Measurements from ENCODE around the gene XRN2.

DNA sequence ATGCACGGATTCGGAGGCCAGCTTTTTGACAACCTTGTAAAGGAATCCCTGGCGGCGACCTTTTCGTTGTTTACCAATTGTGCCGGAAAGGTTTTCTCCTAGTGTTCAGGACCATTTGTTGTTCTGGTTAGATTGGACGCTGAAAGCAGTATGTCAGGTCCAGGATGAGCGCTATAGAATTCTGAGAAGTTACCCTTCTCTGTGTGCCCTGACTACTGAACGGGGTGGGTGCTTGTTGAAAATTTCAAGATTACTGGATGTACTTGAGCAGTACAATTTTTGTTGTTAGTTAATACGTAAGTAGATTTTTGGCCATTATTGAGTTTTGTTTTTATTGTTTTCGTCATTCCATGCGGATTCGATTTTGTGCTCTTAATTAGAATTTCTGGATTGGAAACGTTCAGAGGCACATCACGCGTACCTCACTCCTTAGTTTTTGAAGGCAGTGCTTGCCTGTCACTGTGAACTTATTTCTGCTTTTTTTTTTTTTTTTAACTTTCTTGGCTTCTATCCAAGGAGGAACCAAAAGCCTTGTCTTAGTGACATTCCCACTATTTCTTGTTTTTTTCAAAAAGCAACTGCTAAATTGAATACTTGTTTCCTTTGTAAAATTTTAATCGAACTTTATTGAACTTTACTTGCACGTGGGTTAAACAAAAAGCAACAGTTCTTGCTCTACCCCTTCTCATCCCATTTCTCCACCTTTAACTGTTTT lies 898 bp downstream of the XRN2 start:
- TF ChIP-seq USF1 (CRISPR knock-in tag; IDR thresholded peaks at IDR 0.05) = no peak
- TF ChIP-seq CTCF (IDR thresholded peaks at IDR 0.05) = no peak
- TF ChIP-seq TCF7 (CRISPR knock-in tag; IDR thresholded peaks at IDR 0.05; ENCODE audit: low read depth) = no peak
- no peak for TF ChIP-seq TEAD4 (CRISPR knock-in tag; IDR thresholded peaks at IDR 0.05)
- TF ChIP-seq JAZF1 (CRISPR knock-in tag; IDR thresholded peaks at IDR 0.05) = no peak
- no peak for TF ChIP-seq SMAD4 (CRISPR knock-in tag; IDR thresholded peaks at IDR 0.05)
- no peak for TF ChIP-seq NFYB (CRISPR knock-in tag; conservative IDR thresholded peaks at IDR 0.05; ENCODE audit: low read depth)
- TF ChIP-seq, protein P1, sequence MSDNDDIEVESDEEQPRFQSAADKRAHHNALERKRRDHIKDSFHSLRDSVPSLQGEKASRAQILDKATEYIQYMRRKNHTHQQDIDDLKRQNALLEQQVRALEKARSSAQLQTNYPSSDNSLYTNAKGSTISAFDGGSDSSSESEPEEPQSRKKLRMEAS (CRISPR knock-in tag; IDR thresholded peaks at IDR 0.05) = no peak
- no peak for TF ChIP-seq ETV6 (CRISPR knock-in tag; IDR thresholded peaks at IDR 0.05)
- TF ChIP-seq, protein P2, sequence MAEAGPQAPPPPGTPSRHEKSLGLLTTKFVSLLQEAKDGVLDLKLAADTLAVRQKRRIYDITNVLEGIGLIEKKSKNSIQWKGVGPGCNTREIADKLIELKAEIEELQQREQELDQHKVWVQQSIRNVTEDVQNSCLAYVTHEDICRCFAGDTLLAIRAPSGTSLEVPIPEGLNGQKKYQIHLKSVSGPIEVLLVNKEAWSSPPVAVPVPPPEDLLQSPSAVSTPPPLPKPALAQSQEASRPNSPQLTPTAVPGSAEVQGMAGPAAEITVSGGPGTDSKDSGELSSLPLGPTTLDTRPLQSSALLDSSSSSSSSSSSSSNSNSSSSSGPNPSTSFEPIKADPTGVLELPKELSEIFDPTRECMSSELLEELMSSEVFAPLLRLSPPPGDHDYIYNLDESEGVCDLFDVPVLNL (CRISPR knock-in tag; IDR thresholded peaks at IDR 0.05; ENCODE audit: borderline replicate concordance, low read depth) = no peak
- TF ChIP-seq ZNF232 (CRISPR knock-in tag; IDR thresholded peaks at IDR 0.05) = no peak
- no peak for TF ChIP-seq USF2 (CRISPR knock-in tag; IDR thresholded peaks at IDR 0.05)
- TF ChIP-seq PREB (CRISPR knock-in tag; IDR thresholded peaks at IDR 0.05; ENCODE audit: borderline replicate concordance) = no peak
